Measurements from ENCODE around the gene UNC13B.
A peak's percentile ranks its signal among the peaks of the same experiment; 100 is the strongest.

Gene UNC13B

GRCh38 chr9:35280399-35280798, 118.6 kb downstream of the UNC13B start:
- no peak for DNase-seq

- no peak for DNase-seq
Measured at GRCh38 chr9:35285731-35286130, 123.9 kb downstream of the UNC13B start.

GRCh38 chr9:35286381-35286780, 124.6 kb downstream of the UNC13B start:
- DNase-seq, result no peak

- DNase-seq, result peak; percentile 18
Measured at GRCh38 chr9:35287987-35288632, 126.3 kb downstream of the UNC13B start.

DNA sequence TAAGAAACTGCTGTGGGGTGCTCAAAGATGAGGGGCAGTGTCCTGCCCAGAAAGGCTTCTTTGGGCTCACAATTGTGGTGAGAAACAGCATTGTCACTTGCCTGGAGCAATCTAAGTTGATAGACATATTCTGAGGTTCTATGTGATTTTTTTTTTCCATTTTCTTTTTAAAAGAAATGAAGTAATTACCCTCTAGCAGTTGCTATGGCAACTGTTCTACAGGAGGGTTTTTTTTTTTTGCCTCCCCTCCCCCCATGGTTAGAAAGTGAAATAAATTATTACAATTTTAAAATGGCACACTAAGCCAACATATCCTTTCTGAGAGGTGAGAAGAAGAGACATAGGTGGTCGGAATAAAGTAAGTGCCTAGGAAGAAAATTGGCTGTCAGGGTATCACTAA, 127.0 kb downstream of the UNC13B start:
- DNase-seq, result no peak

GRCh38 chr9:35293376-35293964, 131.7 kb downstream of the UNC13B start:
- DNase-seq, result no peak

GRCh38 chr9:35294066-35294465, 132.3 kb downstream of the UNC13B start:
- no peak for DNase-seq

- DNase-seq, result no peak
Measured at GRCh38 chr9:35294556-35294955, 132.7 kb downstream of the UNC13B start.

GRCh38 chr9:35295369-35296036, 133.7 kb downstream of the UNC13B start:
- no peak for DNase-seq

DNA sequence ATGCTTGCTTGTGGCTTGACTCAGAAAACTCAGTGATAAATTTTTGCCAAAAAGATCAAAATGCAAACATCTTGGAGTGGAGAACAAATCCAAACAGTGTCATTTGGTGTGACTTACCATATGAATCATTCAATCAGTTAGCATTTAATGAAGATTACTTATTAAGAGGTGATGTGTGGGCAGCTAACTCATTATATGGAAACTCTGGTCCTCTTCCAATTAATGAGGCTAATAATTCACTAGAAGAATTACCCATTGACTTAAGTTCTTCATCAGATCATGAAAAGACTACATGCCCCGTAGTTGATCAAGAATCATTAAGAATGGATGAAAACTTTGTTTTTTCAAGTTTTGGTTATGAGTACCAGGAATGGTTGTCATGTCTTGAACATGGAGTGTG, 141.8 kb downstream of the UNC13B start:
- no peak for DNase-seq

DNA sequence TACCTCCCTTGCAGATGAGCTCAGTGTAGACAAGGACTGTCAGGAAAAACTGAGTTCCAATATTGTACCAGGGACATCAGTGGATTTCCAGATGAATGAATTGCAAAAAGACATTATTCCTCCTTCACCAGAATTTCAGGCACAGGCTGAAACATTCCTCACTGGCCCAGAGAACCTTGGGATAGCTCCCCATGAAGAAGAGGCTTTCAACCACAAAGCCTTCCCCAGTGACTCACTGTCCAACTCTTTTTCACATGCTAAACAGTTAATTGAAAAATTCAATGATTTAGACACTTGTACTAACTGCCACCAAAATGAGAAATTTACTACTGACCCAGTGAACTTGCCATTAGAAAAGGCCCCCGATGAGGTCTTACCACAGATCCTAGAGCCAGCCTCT, 144.5 kb downstream of the UNC13B start:
- no peak for DNase-seq

DNA sequence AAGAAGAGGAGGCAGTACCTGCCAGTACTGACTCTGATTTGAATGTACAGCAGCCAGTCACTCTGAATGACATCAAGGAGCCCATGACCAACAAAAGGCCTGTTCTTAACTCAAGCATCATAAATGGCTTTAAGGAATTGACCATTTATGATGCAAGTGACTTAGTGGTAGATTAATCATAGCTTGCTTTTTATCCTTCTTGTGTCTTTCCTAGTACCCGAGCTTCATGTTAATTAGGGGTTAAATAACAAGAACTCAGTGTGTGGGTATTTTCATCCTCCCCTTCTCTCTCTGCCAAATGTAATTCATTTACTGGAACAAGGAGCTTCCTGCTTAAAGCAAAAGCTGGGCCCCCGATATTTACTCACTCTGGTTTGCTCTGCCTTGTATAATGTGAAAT, 146.5 kb downstream of the UNC13B start:
- DNase-seq, result no peak

GRCh38 chr9:35311891-35312639, 150.3 kb downstream of the UNC13B start:
- no peak for DNase-seq

GRCh38 chr9:35313460-35313859, 151.7 kb downstream of the UNC13B start:
- DNase-seq, result no peak

DNA sequence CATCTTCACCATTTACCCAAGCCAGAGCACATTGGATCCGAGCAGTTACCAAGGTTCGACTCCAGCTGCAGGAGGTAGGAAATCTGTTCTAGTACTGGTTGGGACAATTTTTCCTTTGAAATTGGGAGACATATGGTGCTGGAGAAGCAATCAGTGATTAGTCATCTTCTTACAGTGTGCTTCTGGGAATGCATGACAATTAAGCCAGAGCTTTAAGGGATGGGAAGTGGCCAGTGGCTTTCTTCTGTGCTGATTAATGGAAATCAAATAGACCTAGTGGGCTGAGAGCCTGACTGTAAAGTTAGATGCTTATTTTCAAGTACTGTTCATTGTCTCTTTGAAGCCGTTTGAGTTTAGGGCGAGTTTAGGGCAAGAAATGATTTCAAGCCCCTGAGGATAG, 152.1 kb downstream of the UNC13B start:
- peak; percentile 56 for DNase-seq

- DNase-seq, result no peak
Measured at GRCh38 chr9:35318741-35319140, 156.9 kb downstream of the UNC13B start.

GRCh38 chr9:35322075-35322885, 160.5 kb downstream of the UNC13B start:
- no peak for DNase-seq

DNA sequence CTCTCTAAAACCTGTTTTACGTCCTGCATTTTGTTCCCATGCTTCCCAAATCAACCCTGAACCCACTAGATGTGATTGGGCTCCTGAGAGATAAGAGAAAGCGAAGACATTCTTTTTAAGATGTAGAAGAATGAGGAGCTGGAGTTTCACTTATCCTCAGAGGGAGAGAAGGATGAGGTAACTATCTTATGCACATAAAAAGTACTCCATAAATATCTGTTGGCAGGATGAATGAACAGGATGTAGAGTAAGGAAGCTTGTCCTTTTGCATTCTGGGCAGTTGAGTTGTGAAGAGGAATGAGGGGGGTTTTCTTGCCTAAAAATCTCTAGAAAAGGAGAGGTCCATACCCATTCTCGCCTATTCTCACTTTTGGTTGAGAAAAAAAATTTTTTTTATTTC, 163.2 kb downstream of the UNC13B start:
- no peak for DNase-seq

DNA sequence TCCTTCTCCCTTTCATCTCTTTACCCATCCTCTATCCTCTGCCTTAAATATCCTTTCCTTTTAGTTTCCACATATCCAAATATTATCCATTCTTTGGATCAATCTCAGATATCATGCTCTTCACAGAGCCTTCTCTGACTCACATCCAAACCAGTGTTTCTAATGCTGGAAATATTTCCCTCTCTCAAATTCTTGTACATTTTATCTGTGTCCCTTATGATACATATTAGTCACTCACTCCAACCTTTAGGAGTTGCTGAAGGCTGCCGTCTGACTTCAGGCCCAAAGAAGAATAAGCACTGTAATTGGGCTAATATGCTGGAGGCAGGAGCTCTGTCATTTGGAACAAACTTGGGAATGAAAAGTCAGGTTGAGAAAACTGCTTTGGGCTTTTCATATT, 171.7 kb downstream of the UNC13B start:
- DNase-seq, result peak; percentile 91

DNA sequence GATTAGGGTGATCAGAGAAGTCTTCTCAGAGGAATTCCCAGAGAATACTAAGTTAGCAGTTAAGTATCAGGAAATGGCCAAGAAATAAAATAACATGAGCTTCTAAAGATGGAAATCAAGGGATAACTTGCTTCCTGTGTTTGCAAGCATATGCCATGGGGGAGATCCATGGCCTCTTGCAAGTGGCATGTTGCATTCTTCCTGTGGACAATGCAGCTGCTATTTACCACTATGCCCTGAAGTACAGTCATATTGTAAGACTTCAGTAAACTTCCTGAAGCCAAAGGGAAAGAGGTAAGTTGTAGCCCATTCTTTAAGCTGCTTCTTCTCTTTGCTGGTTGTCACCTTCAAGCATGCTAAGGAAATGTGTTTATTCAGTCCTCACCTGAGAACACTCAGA, 173.4 kb downstream of the UNC13B start:
- peak; percentile 40 for DNase-seq

GRCh38 chr9:35338086-35338485, 176.3 kb downstream of the UNC13B start:
- DNase-seq, result no peak

GRCh38 chr9:35338561-35339274, 176.9 kb downstream of the UNC13B start:
- no peak for DNase-seq
